HL-60 (cell line): Measurements from ENCODE around the gene BMP7.

Experiments used
- DNase-seq, 2 experiments: peaks; one replicate each; pipeline ENCODE4 v3.0.0-alpha.2; 2010 to 2020; ENCODE audit warnings: low read depth in 1 of 2, low spot score in 1 of 2
- H3K27ac ChIP-seq: fragments of 250-450 bp; sonication (Bioruptor Pico); replicated peaks from 2 replicates; pipeline ENCODE4 v1.5.1; 2020; ENCODE audit warnings: mild to moderate bottlenecking, moderate library complexity
- H3K27me3 ChIP-seq: fragments of 250-450 bp; sonication (Bioruptor Pico); 2 replicates; pipeline ENCODE4 v1.5.1; 2021; ENCODE audit warnings: mild to moderate bottlenecking, moderate library complexity; ENCODE audit not compliant: insufficient read depth, poor library complexity, severe bottlenecking
- H3K4me3 ChIP-seq: replicated peaks from 2 replicates; pipeline ENCODE4 v1.5.1; 2011; ENCODE audit warnings: mild to moderate bottlenecking, control low read depth, low read length; ENCODE audit not compliant: insufficient read depth
- GABPA ChIP-seq: IDR thresholded peaks from 2 replicates; pipeline ENCODE4 v1.6.1; 2012; ENCODE audit warnings: low read depth
- POLR2AphosphoS5 ChIP-seq: IDR thresholded peaks from 2 replicates; pipeline ENCODE4 v1.6.1; 2012; ENCODE audit warnings: low read depth
- SPI1 ChIP-seq: IDR thresholded peaks from 2 replicates; pipeline ENCODE4 v1.6.1; 2012; ENCODE audit warnings: low read depth, mild to moderate bottlenecking, borderline replicate concordance
- TF ChIP-seq, protein P1 (sequence below): IDR thresholded peaks from 2 replicates; pipeline ENCODE4 v1.6.1; 2012; ENCODE audit warnings: low read depth; ENCODE audit not compliant: insufficient replicate concordance
- TF ChIP-seq, protein P2 (sequence below): IDR thresholded peaks from one replicate; pipeline ENCODE4 v1.5.1; 2011; ENCODE audit warnings: low read length, control low read depth, inconsistent platforms; ENCODE audit not compliant: insufficient read depth

Gene BMP7

DNA sequence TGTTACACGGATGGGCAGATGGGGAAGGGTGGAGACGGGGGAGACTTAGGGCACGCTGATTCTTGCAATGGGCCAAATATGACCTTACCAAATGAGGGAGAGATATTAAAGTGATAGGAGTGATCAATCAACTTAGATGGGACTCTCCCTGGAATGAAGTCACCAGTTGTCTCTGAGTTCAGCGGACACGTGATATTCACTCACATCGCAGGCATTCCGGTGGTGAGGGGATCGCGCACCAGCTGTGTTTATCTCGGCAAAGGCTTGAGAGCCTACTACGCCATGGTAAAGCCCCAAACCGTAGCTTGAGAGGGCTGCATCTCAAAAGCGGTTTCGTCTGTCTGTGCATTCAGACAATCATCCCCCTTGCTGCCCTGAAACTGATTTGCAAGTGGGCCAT is 5.5 kb downstream of the BMP7 start:
- Histone ChIP-seq H3K4me3 (no peak overlapping the region), H3K27me3 (peaks cover 68% of the 10 kb centered on the region), H3K27ac (no peak overlapping the region)
- no peak for TF ChIP-seq SPI1
- DNase-seq = no peak

DNA sequence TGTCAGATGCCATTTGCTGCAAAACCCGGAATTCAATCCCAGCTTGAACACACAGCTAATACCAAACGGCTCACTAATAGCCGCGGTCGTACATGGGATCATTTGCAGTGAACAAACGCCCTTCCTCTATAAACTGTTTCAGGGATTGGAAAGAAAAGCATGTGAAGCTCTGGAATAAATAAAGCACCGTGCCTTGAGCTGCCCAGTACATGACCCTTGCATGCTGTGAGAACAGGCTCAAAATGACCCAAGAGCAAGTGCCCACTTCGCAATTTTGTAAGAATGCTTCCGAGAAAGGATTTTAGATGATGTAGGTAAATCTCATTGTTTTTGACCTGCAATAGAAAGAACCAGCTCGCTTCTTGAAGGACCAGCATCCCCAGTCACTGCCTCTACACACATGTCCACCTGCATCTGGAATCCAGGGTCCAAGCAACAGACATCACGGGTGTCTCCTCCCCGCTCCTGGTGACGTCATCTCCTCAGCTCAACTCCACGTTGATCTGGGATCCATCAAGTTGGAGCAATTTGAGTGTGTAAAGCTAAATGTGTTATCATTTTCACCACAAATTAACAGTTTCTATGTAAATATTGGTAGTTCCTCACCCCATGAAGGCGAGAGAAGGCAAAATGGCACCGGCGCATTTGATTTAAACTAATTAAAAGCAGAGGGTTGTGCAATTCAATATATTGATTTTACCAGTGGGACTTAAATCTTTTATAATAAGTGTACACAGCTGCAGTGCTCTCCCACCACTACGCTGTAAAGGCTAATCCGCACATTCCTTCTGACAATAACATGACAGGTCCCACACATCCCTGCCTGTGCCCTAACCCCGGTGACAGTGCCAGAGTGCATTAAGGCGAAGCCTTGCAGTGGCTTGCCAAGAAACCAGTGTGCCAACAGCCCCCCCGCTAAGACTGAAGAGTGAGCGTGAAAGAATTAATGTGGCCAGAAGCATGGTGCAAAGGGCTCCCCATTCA is 6.2 kb downstream of the BMP7 start:
- TF ChIP-seq GABPA (no peak), POLR2AphosphoS5 (no peak), SPI1 (no peak)
- TF ChIP-seq, protein P1, sequence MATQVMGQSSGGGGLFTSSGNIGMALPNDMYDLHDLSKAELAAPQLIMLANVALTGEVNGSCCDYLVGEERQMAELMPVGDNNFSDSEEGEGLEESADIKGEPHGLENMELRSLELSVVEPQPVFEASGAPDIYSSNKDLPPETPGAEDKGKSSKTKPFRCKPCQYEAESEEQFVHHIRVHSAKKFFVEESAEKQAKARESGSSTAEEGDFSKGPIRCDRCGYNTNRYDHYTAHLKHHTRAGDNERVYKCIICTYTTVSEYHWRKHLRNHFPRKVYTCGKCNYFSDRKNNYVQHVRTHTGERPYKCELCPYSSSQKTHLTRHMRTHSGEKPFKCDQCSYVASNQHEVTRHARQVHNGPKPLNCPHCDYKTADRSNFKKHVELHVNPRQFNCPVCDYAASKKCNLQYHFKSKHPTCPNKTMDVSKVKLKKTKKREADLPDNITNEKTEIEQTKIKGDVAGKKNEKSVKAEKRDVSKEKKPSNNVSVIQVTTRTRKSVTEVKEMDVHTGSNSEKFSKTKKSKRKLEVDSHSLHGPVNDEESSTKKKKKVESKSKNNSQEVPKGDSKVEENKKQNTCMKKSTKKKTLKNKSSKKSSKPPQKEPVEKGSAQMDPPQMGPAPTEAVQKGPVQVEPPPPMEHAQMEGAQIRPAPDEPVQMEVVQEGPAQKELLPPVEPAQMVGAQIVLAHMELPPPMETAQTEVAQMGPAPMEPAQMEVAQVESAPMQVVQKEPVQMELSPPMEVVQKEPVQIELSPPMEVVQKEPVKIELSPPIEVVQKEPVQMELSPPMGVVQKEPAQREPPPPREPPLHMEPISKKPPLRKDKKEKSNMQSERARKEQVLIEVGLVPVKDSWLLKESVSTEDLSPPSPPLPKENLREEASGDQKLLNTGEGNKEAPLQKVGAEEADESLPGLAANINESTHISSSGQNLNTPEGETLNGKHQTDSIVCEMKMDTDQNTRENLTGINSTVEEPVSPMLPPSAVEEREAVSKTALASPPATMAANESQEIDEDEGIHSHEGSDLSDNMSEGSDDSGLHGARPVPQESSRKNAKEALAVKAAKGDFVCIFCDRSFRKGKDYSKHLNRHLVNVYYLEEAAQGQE = no peak
- TF ChIP-seq, protein P2, sequence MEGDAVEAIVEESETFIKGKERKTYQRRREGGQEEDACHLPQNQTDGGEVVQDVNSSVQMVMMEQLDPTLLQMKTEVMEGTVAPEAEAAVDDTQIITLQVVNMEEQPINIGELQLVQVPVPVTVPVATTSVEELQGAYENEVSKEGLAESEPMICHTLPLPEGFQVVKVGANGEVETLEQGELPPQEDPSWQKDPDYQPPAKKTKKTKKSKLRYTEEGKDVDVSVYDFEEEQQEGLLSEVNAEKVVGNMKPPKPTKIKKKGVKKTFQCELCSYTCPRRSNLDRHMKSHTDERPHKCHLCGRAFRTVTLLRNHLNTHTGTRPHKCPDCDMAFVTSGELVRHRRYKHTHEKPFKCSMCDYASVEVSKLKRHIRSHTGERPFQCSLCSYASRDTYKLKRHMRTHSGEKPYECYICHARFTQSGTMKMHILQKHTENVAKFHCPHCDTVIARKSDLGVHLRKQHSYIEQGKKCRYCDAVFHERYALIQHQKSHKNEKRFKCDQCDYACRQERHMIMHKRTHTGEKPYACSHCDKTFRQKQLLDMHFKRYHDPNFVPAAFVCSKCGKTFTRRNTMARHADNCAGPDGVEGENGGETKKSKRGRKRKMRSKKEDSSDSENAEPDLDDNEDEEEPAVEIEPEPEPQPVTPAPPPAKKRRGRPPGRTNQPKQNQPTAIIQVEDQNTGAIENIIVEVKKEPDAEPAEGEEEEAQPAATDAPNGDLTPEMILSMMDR = no peak
- no peak for DNase-seq
- H3K27me3 ChIP-seq = peaks cover 61% of the 10 kb centered on the region
- no peak overlapping the region for H3K27ac ChIP-seq
- H3K4me3 ChIP-seq = no peak overlapping the region

DNA sequence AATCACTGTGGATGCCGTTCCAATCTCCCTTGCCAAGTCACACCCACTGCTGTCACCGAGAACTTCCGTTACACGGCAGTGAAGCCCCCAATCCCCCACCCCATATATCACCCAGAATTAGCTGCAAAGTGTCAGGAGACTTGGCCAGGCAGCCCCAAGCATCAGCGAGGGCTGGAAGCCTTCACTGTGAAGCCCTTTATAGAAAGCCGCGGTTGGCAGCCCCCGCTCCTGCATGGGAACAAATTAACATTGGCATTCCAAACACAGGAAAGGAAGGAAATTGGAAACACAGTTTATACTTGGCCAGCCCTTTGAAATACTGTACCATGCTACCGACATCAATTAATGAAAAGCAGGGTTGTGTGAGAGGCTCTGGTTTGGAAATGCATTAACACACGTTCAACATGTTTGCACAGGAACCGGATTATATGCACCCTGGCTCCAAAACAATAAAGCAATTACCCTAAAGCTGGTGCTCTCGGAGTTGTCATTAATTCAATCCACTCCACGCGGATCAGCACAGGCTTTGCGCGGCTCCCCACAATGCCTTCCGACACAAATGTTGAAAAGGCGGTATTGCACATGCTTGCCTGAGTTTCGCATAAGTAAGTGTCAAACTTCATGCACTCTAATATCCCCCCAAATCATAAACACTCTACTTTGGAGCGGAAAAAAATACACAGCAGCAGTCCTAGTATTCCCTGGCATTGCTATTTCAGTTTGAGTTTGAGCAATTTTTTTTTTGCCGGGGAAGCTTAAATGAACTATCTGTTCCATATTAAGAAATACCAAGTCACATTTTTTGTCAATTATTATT is 7.1 kb downstream of the BMP7 start:
- TF ChIP-seq GABPA = no peak
- DNase-seq = no peak
- Histone ChIP-seq H3K27me3 (peaks cover 55% of the 10 kb centered on the region), H3K4me3 (no peak overlapping the region), H3K27ac (no peak overlapping the region)

DNA sequence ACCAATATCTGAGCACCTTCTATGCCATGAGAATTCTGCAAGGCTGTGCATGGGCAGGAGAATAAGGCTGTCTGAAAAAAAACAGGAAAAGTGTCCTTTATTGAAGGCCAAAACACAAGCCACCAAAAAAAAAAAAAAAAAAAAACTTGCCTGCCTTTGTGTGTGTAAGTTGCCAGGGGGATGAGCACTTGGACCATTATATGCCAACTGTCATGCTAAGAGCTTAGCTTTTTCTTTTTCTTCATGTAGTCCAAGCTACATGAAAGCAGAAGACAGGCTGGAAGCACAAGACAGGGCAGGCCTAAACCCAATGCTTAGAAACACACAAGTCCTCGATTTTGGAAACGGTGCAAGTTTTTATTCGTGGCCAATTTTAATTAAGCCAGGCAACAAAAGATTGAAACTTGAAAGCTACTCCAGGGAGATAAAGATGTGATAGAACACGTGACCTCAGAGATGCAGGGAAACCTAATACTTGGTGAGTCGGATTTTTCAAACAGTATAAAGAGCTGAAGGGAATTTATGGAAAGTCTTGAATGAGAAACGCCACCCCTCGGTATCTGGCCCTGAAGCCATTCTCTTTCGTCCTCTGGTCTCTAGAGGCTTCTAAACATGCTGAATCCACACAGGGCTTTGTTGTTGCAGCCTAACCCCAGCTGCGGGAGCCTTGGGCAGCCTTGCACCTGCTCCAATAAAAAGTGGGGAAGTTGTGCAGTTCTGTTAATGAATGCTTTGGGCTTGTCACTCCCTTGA is 8.6 kb downstream of the BMP7 start:
- no peak for TF ChIP-seq POLR2AphosphoS5
- TF ChIP-seq, protein P2 = no peak
- no peak for TF ChIP-seq GABPA
- TF ChIP-seq, protein P1 = no peak
- TF ChIP-seq SPI1 = no peak
- DNase-seq = no peak
- Histone ChIP-seq H3K27ac (no peak overlapping the region), H3K27me3 (peaks cover 45% of the 10 kb centered on the region), H3K4me3 (no peak overlapping the region)
